ENCODE results near the gene LEUTX.

LEUTX gene

DNA sequence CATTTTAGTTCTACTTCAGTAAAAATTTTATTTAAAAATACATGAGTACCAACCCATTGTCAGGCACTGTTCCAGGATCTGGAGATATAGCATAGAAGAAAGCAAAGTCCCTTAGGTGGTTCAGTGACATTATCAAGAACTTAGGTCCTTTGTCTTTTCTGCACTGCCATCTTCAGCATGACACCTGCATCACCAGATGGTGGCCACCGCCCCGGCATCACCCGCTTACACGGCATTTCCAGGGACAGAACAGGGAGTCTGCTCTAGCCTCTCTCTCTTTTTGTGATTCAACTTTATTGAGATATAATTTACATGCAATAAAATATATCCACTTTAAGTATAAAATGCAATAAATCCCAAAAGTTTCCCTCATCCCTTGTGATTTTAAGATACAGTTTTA, 31.8 kb downstream of the LEUTX start:
- TF ChIP-seq EGR1 (IDR thresholded peaks at IDR 0.05): no peak
- no peak for TF ChIP-seq MAX (IDR thresholded peaks at IDR 0.05)
- no peak for TF ChIP-seq TCF12 (IDR thresholded peaks at IDR 0.05; ENCODE audit: low read depth)
- no peak for TF ChIP-seq ZBTB7A (IDR thresholded peaks at IDR 0.05; ENCODE audit: low read depth)
- TF ChIP-seq NFIC (IDR thresholded peaks at IDR 0.05): no peak
- no peak for TF ChIP-seq EP300 (IDR thresholded peaks at IDR 0.05; ENCODE audit: borderline replicate concordance)
- no peak for TF ChIP-seq YY1 (IDR thresholded peaks at IDR 0.05; ENCODE audit: low read depth)
- no peak for TF ChIP-seq CREB1 (IDR thresholded peaks at IDR 0.05; ENCODE audit: low read depth)

DNA sequence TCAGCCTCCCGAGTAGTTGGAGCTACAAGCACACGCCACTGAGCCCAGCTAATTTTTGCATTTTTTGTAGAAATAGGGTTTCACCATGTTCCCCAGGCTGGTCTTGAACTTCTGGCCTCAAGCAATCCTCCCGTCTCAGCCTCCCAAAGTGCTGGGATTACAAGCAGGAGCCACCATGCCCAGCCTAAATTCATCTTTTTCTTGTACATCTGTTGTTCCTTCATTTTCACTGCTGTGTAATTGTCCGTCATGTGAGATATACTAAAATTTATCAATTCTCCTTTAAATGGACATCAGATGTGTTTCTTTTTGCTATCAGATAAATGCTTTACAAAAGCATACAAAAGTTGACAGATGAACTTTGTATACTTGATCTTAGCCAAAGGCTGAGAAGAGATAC, 32.4 kb downstream of the LEUTX start:
- TF ChIP-seq EGR1 (IDR thresholded peaks at IDR 0.05) (no peak), TEAD4 (IDR thresholded peaks at IDR 0.05) (no peak), EP300 (IDR thresholded peaks at IDR 0.05; ENCODE audit: borderline replicate concordance) (no peak), CEBPB (IDR thresholded peaks at IDR 0.05) (no peak), MAX (IDR thresholded peaks at IDR 0.05) (no peak), CREB1 (IDR thresholded peaks at IDR 0.05; ENCODE audit: low read depth) (no peak)
- TF ChIP-seq, protein P1, sequence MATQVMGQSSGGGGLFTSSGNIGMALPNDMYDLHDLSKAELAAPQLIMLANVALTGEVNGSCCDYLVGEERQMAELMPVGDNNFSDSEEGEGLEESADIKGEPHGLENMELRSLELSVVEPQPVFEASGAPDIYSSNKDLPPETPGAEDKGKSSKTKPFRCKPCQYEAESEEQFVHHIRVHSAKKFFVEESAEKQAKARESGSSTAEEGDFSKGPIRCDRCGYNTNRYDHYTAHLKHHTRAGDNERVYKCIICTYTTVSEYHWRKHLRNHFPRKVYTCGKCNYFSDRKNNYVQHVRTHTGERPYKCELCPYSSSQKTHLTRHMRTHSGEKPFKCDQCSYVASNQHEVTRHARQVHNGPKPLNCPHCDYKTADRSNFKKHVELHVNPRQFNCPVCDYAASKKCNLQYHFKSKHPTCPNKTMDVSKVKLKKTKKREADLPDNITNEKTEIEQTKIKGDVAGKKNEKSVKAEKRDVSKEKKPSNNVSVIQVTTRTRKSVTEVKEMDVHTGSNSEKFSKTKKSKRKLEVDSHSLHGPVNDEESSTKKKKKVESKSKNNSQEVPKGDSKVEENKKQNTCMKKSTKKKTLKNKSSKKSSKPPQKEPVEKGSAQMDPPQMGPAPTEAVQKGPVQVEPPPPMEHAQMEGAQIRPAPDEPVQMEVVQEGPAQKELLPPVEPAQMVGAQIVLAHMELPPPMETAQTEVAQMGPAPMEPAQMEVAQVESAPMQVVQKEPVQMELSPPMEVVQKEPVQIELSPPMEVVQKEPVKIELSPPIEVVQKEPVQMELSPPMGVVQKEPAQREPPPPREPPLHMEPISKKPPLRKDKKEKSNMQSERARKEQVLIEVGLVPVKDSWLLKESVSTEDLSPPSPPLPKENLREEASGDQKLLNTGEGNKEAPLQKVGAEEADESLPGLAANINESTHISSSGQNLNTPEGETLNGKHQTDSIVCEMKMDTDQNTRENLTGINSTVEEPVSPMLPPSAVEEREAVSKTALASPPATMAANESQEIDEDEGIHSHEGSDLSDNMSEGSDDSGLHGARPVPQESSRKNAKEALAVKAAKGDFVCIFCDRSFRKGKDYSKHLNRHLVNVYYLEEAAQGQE (IDR thresholded peaks at IDR 0.05; ENCODE audit: low read depth): no peak
- TF ChIP-seq, protein P2, sequence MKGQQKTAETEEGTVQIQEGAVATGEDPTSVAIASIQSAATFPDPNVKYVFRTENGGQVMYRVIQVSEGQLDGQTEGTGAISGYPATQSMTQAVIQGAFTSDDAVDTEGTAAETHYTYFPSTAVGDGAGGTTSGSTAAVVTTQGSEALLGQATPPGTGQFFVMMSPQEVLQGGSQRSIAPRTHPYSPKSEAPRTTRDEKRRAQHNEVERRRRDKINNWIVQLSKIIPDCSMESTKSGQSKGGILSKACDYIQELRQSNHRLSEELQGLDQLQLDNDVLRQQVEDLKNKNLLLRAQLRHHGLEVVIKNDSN (IDR thresholded peaks at IDR 0.05): no peak

- TF ChIP-seq EP300 (IDR thresholded peaks at IDR 0.05; ENCODE audit: borderline replicate concordance): no peak
- TF ChIP-seq, protein P2 (IDR thresholded peaks at IDR 0.05): no peak
- no peak for TF ChIP-seq ZBTB7A (IDR thresholded peaks at IDR 0.05; ENCODE audit: low read depth)
- no peak for TF ChIP-seq YY1 (IDR thresholded peaks at IDR 0.05; ENCODE audit: low read depth)
- TF ChIP-seq EGR1 (IDR thresholded peaks at IDR 0.05): no peak
- TF ChIP-seq TAF1 (IDR thresholded peaks at IDR 0.05; ENCODE audit: low read depth): no peak
- no peak for TF ChIP-seq CREB1 (IDR thresholded peaks at IDR 0.05; ENCODE audit: low read depth)
- TF ChIP-seq FOXM1 (IDR thresholded peaks at IDR 0.05; ENCODE audit: borderline replicate concordance, low read depth): no peak
- TF ChIP-seq TEAD4 (IDR thresholded peaks at IDR 0.05): no peak
- no peak for TF ChIP-seq NFIC (IDR thresholded peaks at IDR 0.05)
- TF ChIP-seq CEBPB (IDR thresholded peaks at IDR 0.05): no peak
- TF ChIP-seq, protein P1 (IDR thresholded peaks at IDR 0.05; ENCODE audit: low read depth): no peak
These were observed 34.8 kb downstream of the LEUTX start for GRCh38 chr19:39813264-39813993.

GRCh38 chr19:39814595-39814994, 35.9 kb downstream of the LEUTX start:
- TF ChIP-seq RAD21 (IDR thresholded peaks at IDR 0.05; ENCODE audit: low read depth) (no peak), EP300 (IDR thresholded peaks at IDR 0.05; ENCODE audit: borderline replicate concordance) (no peak), MAX (IDR thresholded peaks at IDR 0.05) (no peak), CREB1 (IDR thresholded peaks at IDR 0.05; ENCODE audit: low read depth) (no peak), YY1 (IDR thresholded peaks at IDR 0.05; ENCODE audit: low read depth) (no peak), NFIC (IDR thresholded peaks at IDR 0.05) (no peak), TEAD4 (IDR thresholded peaks at IDR 0.05) (no peak)
- TF ChIP-seq, protein P1 (IDR thresholded peaks at IDR 0.05; ENCODE audit: low read depth): no peak
- TF ChIP-seq, protein P2 (IDR thresholded peaks at IDR 0.05): no peak
